ENCODE data around the gene ROBO1. TPM values are rescaled to one million over a fixed set of nuclear protein-coding genes. Genes with fewer than 3 reads are reported as not detected.

The ROBO1 gene
- total and polyA plus RNA-seq, 2 of the 8 experiments (the other 6 are each of a cell fraction or from before 2014, with no cell fraction given) = 51.4 to 91.0 TPM

DNA sequence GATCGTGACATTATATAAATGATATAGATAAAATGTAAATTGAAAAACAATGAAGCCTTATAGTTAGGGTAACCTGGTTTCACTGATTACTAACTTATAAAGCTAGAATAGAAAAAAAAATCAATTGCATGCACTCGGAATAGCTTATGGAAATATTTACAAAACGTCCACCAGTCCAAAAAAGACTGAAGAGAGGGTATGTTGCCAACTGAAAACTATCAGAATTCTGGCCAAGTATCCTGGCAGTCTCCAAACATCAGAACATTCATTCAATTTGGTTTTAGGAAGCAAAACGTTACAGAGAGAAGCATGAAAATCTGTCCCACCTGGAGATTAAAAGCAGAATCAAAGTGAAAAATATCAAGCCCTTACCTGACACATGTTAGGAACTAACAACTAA, 892.4 kb downstream of the ROBO1 start (continued):
- no peak for TF ChIP-seq MAFK (IDR thresholded peaks at IDR 0.05; ENCODE audit: low read depth, low read length)
- no peak for TF ChIP-seq FOSL1 (IDR thresholded peaks at IDR 0.05; ENCODE audit: insufficient read depth, low read depth, low read length)
- TF ChIP-seq CBX5 (IDR thresholded peaks at IDR 0.05; ENCODE audit: low read depth, low read length) = no peak
- TF ChIP-seq KDM1A (IDR thresholded peaks at IDR 0.05; ENCODE audit: borderline replicate concordance, low read length) = no peak
